Osteocyte (in vitro differentiated cells): ENCODE measurements around the gene SGCG. TPM values are rescaled to one million over a fixed set of nuclear protein-coding genes. Genes with fewer than 3 reads are reported as not detected.

Experiments
- DNase-seq: peaks from one replicate; pipeline ENCODE4 v3.0.0; 2021; ENCODE audit warnings: mixed read lengths; ENCODE audit not compliant: unreplicated experiment; ENCODE audit errors: extremely low spot score
- H3K27ac Mint-ChIP-seq: one replicate; pipeline ENCODE4 v1.8.0; 2021; ENCODE audit warnings: mild to moderate bottlenecking, mixed read lengths; ENCODE audit not compliant: unreplicated experiment
- H3K27me3 Mint-ChIP-seq: one replicate; pipeline ENCODE4 v1.8.0; 2021; ENCODE audit warnings: mixed read lengths; ENCODE audit not compliant: unreplicated experiment
- H3K36me3 Mint-ChIP-seq: one replicate; pipeline ENCODE4 v1.8.0; 2021; ENCODE audit warnings: mixed read lengths; ENCODE audit not compliant: unreplicated experiment
- H3K4me1 Mint-ChIP-seq: one replicate; pipeline ENCODE4 v1.8.0; 2021; ENCODE audit warnings: mixed read lengths; ENCODE audit not compliant: unreplicated experiment
- H3K4me3 Mint-ChIP-seq: one replicate; pipeline ENCODE4 v1.8.0; 2021; ENCODE audit warnings: mild to moderate bottlenecking, moderate library complexity, mixed read lengths; ENCODE audit not compliant: unreplicated experiment
- H3K9me3 Mint-ChIP-seq: one replicate; pipeline ENCODE4 v1.8.0; 2021; ENCODE audit warnings: mixed read lengths; ENCODE audit not compliant: unreplicated experiment
- total RNA-seq: library from RNA; stranded (reverse); gene quantifications from 2 replicates; pipeline ENCODE4 v1.2.1, GENCODE V29; 2021
- TF ChIP-seq, protein P1 (sequence below): fragments of 200-600 bp; sonication (generic); IDR thresholded peaks from 2 replicates; pipeline ENCODE4 v1.5.0; 2021; ENCODE audit warnings: antibody characterized with exemption, mild to moderate bottlenecking, moderate library complexity

Gene SGCG
- total RNA-seq, 1 donor from 2014 or later: 0.70 TPM

GRCh38 chr13:23183292-23183691 lies 2.5 kb downstream of the SGCG start:
- TF ChIP-seq, protein P1, sequence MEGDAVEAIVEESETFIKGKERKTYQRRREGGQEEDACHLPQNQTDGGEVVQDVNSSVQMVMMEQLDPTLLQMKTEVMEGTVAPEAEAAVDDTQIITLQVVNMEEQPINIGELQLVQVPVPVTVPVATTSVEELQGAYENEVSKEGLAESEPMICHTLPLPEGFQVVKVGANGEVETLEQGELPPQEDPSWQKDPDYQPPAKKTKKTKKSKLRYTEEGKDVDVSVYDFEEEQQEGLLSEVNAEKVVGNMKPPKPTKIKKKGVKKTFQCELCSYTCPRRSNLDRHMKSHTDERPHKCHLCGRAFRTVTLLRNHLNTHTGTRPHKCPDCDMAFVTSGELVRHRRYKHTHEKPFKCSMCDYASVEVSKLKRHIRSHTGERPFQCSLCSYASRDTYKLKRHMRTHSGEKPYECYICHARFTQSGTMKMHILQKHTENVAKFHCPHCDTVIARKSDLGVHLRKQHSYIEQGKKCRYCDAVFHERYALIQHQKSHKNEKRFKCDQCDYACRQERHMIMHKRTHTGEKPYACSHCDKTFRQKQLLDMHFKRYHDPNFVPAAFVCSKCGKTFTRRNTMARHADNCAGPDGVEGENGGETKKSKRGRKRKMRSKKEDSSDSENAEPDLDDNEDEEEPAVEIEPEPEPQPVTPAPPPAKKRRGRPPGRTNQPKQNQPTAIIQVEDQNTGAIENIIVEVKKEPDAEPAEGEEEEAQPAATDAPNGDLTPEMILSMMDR: no peak
- H3K4me3 Mint-ChIP-seq: no peak overlapping the region
- DNase-seq: no peak
- H3K27ac Mint-ChIP-seq: no peak overlapping the region
- peaks cover 4% of the 10 kb centered on the region for H3K27me3 Mint-ChIP-seq
- peaks cover 7% of the 10 kb centered on the region for H3K4me1 Mint-ChIP-seq
- no peaks in the 10 kb centered on the region for H3K36me3 Mint-ChIP-seq
- no peaks in the 10 kb centered on the region for H3K9me3 Mint-ChIP-seq

- Mint-ChIP-seq H3K4me3 (no peak overlapping the region), H3K27ac (no peak overlapping the region), H3K9me3 (no peaks in the 10 kb centered on the region), H3K36me3 (no peaks in the 10 kb centered on the region), H3K4me1 (peaks cover 6% of the 10 kb centered on the region), H3K27me3 (peaks cover 4% of the 10 kb centered on the region)
- TF ChIP-seq, protein P1: no peak
- DNase-seq: peak; percentile 75
These were observed 4.8 kb downstream of the SGCG start for GRCh38 chr13:23185542-23185941.

DNA sequence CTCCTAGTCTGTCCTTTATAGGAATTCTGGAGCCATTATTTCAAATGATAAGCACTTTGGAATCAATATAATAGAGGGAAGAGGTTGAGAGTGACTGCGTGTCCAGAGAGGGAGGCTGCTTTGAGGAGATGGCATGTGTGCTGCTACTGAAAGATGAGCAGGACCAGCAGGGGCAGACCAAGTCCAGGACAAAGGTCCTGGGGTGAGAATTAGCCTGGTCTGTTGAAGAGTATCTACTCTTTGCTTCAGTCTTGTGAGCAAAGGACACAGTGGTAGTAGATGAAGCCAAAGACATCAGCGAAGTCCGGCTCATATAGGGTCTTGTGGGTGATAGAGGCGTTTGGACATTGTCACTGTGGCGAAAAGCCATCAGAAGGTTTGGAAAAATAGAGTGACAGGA lies 21.1 kb downstream of the SGCG start:
- no peak for DNase-seq
- H3K36me3 Mint-ChIP-seq: peaks cover 2% of the 10 kb centered on the region
- H3K4me1 Mint-ChIP-seq: no peaks in the 10 kb centered on the region
- peaks cover 6% of the 10 kb centered on the region for H3K9me3 Mint-ChIP-seq
- peaks cover 5% of the 10 kb centered on the region for H3K27me3 Mint-ChIP-seq
- H3K27ac Mint-ChIP-seq: no peak overlapping the region
- TF ChIP-seq, protein P1: no peak
- H3K4me3 Mint-ChIP-seq: no peak overlapping the region

- Mint-ChIP-seq H3K4me3 (no peak overlapping the region), H3K4me1 (no peaks in the 10 kb centered on the region), H3K9me3 (peaks cover 11% of the 10 kb centered on the region), H3K27ac (no peak overlapping the region), H3K27me3 (peaks cover 4% of the 10 kb centered on the region), H3K36me3 (peaks cover 2% of the 10 kb centered on the region)
- no peak for DNase-seq
- TF ChIP-seq, protein P1: no peak
These were observed 21.6 kb downstream of the SGCG start for GRCh38 chr13:23202383-23202782.

DNA sequence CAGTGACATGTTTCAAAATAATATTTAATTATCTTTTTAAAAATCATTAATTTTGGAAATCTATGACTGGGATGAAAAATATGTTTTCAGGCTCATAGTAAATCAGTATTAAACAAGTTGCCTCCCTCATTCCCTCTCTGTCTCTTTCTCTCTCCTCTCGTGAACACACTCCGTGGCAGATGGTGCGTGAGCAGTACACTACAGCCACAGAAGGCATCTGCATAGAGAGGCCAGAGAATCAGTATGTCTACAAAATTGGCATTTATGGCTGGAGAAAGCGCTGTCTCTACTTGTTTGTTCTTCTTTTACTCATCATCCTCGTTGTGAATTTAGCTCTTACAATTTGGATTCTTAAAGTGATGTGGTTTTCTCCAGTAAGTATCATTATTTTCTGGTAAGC lies 22.7 kb downstream of the SGCG start:
- no peaks in the 10 kb centered on the region for H3K4me1 Mint-ChIP-seq
- H3K4me3 Mint-ChIP-seq: no peak overlapping the region
- no peak overlapping the region for H3K27ac Mint-ChIP-seq
- peaks cover 2% of the 10 kb centered on the region for H3K36me3 Mint-ChIP-seq
- peaks cover 11% of the 10 kb centered on the region for H3K9me3 Mint-ChIP-seq
- peaks cover 3% of the 10 kb centered on the region for H3K27me3 Mint-ChIP-seq
- no peak for DNase-seq
- TF ChIP-seq, protein P1: no peak
